Measurements from ENCODE around the gene CCDC169.

Gene CCDC169

GRCh38 chr13:36258831-36259230, 38.8 kb downstream of the CCDC169 start:
- Mint-ChIP-seq H3K4me3 (no peak overlapping the region), H3K4me1 (no peaks in the 10 kb centered on the region), H3K36me3 (ENCODE audit: low read depth) (no peaks in the 10 kb centered on the region), H3K27ac (no peak overlapping the region), H3K27me3 (ENCODE audit: low read depth, poor library complexity) (peaks cover 8% of the 10 kb centered on the region), H3K9me3 (no peaks in the 10 kb centered on the region)
- no peak for TF ChIP-seq CTCF (IDR thresholded peaks at IDR 0.05)
- no peak for DNase-seq

- no peaks in the 10 kb centered on the region for H3K4me1 Mint-ChIP-seq
- peaks cover 20% of the 10 kb centered on the region for H3K36me3 Mint-ChIP-seq (ENCODE audit: low read depth)
- no peak overlapping the region for H3K4me3 Mint-ChIP-seq
- H3K9me3 Mint-ChIP-seq = peaks cover 12% of the 10 kb centered on the region
- no peak for TF ChIP-seq CTCF (IDR thresholded peaks at IDR 0.05)
- H3K27ac Mint-ChIP-seq = no peak overlapping the region
- DNase-seq = no peak
- peaks cover 4% of the 10 kb centered on the region for H3K27me3 Mint-ChIP-seq (ENCODE audit: low read depth, poor library complexity)
Measured at GRCh38 chr13:36251526-36251925, 46.1 kb downstream of the CCDC169 start.

DNA sequence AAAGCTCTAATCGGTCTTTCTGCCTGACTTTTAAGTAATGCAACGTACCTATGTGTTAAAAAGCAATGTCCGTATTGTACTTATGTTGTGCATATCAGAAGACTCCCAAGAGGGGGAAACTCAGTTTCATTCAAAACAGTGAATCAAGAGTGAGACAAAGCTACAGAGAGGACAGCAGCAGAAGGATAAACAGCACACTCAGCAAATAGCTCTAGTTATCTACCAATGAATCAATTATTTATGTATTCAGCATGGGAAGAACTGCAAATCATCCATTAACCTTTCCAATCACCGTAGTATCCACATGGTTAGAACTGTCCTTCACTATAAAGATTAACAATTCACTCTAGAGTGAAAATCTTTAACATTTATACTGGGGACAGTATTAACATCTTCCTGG, 46.6 kb downstream of the CCDC169 start:
- Mint-ChIP-seq H3K9me3 (peaks cover 17% of the 10 kb centered on the region), H3K4me3 (no peak overlapping the region), H3K36me3 (ENCODE audit: low read depth) (peaks cover 25% of the 10 kb centered on the region), H3K4me1 (no peaks in the 10 kb centered on the region), H3K27ac (no peak overlapping the region), H3K27me3 (ENCODE audit: low read depth, poor library complexity) (peaks cover 3% of the 10 kb centered on the region)
- no peak for TF ChIP-seq CTCF (IDR thresholded peaks at IDR 0.05)
- no peak for DNase-seq

DNA sequence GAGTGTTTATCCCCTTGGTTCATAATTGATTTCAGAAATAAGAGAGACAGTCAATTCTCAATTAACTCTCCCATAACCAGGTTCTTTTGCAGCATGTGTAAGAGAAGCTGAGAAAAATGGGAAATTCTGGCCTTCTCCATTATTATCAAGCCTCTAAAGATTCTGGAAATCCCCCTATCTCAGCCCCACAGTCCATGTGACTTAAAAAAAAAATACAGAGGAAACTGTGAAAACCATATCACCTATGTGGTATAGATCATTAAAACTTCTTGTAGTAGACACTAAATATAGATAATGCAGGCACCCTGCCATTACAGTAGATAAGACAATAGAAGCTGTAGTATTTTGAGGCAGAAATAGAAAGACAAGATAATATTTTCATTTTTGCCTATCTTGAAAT, 48.9 kb downstream of the CCDC169 start:
- peaks cover 19% of the 10 kb centered on the region for H3K9me3 Mint-ChIP-seq
- no peaks in the 10 kb centered on the region for H3K4me1 Mint-ChIP-seq
- no peak overlapping the region for H3K4me3 Mint-ChIP-seq
- TF ChIP-seq CTCF (IDR thresholded peaks at IDR 0.05) = no peak
- DNase-seq = no peak
- no peak overlapping the region for H3K27ac Mint-ChIP-seq
- peaks cover 34% of the 10 kb centered on the region for H3K36me3 Mint-ChIP-seq (ENCODE audit: low read depth)
- H3K27me3 Mint-ChIP-seq (ENCODE audit: low read depth, poor library complexity) = no peaks in the 10 kb centered on the region

DNA sequence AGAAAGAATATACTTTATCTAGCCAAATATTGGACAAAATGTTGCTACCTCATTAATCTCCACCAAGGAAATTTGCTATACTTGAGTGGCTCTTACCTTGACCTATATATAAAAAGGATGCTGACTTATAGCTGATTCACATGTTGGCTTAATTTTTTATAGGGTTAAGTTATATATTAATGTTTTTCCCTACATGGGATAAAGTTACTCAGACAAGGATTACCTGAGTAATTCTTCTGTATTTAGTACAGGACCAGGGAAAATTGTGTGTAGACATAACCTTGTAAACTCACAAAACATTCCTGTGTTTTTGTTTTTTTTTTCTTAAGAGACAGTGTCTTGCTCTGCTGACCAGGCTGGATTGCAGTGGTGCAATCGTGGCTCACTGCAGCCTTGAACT, 52.6 kb downstream of the CCDC169 start:
- Mint-ChIP-seq H3K9me3 (peaks cover 19% of the 10 kb centered on the region), H3K4me3 (no peak overlapping the region), H3K4me1 (no peaks in the 10 kb centered on the region), H3K27me3 (ENCODE audit: low read depth, poor library complexity) (no peaks in the 10 kb centered on the region), H3K36me3 (ENCODE audit: low read depth) (peaks cover 34% of the 10 kb centered on the region), H3K27ac (no peak overlapping the region)
- no peak for DNase-seq
- TF ChIP-seq CTCF (IDR thresholded peaks at IDR 0.05) = no peak

DNA sequence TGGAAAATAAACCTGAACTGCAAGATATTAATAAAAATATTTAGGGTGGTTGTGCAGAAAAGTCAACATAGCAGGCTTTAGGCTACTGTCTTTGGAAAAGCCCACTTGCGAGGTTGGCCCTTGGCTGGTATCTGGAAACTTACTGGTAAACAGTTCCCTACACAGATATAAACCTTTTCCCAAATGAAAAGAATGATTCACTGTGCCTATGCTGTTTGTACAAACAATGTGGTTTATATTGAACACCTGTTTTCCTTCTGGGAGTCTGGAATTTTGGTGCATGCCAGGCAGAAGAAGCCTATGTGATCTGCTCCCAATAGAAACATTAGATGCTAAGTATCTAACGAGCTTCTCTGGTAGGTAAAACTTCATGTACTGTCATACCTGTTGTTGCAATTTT, 53.5 kb downstream of the CCDC169 start:
- H3K4me1 Mint-ChIP-seq = no peaks in the 10 kb centered on the region
- H3K36me3 Mint-ChIP-seq (ENCODE audit: low read depth) = peaks cover 34% of the 10 kb centered on the region
- H3K27me3 Mint-ChIP-seq (ENCODE audit: low read depth, poor library complexity) = no peaks in the 10 kb centered on the region
- H3K4me3 Mint-ChIP-seq = no peak overlapping the region
- peaks cover 19% of the 10 kb centered on the region for H3K9me3 Mint-ChIP-seq
- no peak for DNase-seq
- H3K27ac Mint-ChIP-seq = no peak overlapping the region
- TF ChIP-seq CTCF (IDR thresholded peaks at IDR 0.05) = no peak

Measured in nephron progenitor cell (in vitro differentiated cells).